Mucosa of rectum (tissue), 2 donors: Measurements from ENCODE around the gene REST.

ENCODE experiments used
- H3K27ac ChIP-seq, 2 donors: one replicate each; pipeline ENCODE4 v1.7.0; 2013; ENCODE audit warnings: inconsistent platforms in 2 of 2, low read depth in 2 of 2, low read length in 2 of 2
- H3K27me3 ChIP-seq, 2 donors: one replicate each; pipeline ENCODE4 v1.7.0; 2013; ENCODE audit warnings: low read length in 2 of 2; ENCODE audit not compliant: control insufficient read depth in 2 of 2, insufficient read depth in 2 of 2
- H3K36me3 ChIP-seq, 2 donors: one replicate each; pipeline ENCODE4 v1.7.0; 2013; ENCODE audit warnings: low read length in 2 of 2; ENCODE audit not compliant: control insufficient read depth in 2 of 2, insufficient read depth in 2 of 2
- H3K4me1 ChIP-seq, 2 donors: one replicate each; pipeline ENCODE4 v1.7.0; 2013; ENCODE audit warnings: low read length in 2 of 2, mild to moderate bottlenecking in 1 of 2; ENCODE audit not compliant: control insufficient read depth in 2 of 2, insufficient read depth in 2 of 2
- H3K4me3 ChIP-seq, 2 donors: one replicate each; pipeline ENCODE4 v1.7.0; 2013; ENCODE audit warnings: low read length in 2 of 2
- H3K9ac ChIP-seq, 2 donors: one replicate each; pipeline ENCODE4 v1.7.0; 2013; ENCODE audit warnings: low read length in 2 of 2, low read depth in 1 of 2, mild to moderate bottlenecking in 1 of 2
- H3K9me3 ChIP-seq, 2 donors: one replicate each; pipeline ENCODE4 v1.7.0; 2013; ENCODE audit warnings: low read length in 2 of 2; ENCODE audit not compliant: control insufficient read depth in 2 of 2
- donor health status: healthy.
- donor health status: Normal muscosa, but diverticular disease.

Gene REST, protein sequence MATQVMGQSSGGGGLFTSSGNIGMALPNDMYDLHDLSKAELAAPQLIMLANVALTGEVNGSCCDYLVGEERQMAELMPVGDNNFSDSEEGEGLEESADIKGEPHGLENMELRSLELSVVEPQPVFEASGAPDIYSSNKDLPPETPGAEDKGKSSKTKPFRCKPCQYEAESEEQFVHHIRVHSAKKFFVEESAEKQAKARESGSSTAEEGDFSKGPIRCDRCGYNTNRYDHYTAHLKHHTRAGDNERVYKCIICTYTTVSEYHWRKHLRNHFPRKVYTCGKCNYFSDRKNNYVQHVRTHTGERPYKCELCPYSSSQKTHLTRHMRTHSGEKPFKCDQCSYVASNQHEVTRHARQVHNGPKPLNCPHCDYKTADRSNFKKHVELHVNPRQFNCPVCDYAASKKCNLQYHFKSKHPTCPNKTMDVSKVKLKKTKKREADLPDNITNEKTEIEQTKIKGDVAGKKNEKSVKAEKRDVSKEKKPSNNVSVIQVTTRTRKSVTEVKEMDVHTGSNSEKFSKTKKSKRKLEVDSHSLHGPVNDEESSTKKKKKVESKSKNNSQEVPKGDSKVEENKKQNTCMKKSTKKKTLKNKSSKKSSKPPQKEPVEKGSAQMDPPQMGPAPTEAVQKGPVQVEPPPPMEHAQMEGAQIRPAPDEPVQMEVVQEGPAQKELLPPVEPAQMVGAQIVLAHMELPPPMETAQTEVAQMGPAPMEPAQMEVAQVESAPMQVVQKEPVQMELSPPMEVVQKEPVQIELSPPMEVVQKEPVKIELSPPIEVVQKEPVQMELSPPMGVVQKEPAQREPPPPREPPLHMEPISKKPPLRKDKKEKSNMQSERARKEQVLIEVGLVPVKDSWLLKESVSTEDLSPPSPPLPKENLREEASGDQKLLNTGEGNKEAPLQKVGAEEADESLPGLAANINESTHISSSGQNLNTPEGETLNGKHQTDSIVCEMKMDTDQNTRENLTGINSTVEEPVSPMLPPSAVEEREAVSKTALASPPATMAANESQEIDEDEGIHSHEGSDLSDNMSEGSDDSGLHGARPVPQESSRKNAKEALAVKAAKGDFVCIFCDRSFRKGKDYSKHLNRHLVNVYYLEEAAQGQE

GRCh38 chr4:56907489-56908205, at the start of gene REST:
Gene REST (plus strand): TSS chr4:56907900. CDS start chr4:56910639, 2,739 bp downstream.
- peak within 1 kb of the TSS; percentile 60 to 85 for H3K9ac ChIP-seq
- peak within 1 kb of the TSS; percentile 89 to 91 for H3K27ac ChIP-seq

GRCh38 chr4:56859841-56860240, 47.9 kb upstream of the REST start:
- Histone ChIP-seq H3K9ac (no peak overlapping the region), H3K27ac (no peak overlapping the region), H3K27me3 (no peaks in the 10 kb centered on the region), H3K4me1 (no peaks in the 10 kb centered on the region), H3K9me3 (no peaks in the 10 kb centered on the region), H3K36me3 (no peaks in the 10 kb centered on the region), H3K4me3 (no peak overlapping the region)

More at GRCh38 chr4:56907489-56908205, at the start of gene REST:
- Histone ChIP-seq H3K4me3 (peak within 1 kb of the TSS; percentile 88), H3K9me3 (no peaks in the 10 kb centered on the region), H3K27me3 (no peaks in the 10 kb centered on the region), H3K36me3 (peaks cover 2% of the 10 kb centered on the region in 2 donors), H3K4me1 (peaks cover 18 to 19% of the 10 kb centered on the region in 2 donors)

DNA sequence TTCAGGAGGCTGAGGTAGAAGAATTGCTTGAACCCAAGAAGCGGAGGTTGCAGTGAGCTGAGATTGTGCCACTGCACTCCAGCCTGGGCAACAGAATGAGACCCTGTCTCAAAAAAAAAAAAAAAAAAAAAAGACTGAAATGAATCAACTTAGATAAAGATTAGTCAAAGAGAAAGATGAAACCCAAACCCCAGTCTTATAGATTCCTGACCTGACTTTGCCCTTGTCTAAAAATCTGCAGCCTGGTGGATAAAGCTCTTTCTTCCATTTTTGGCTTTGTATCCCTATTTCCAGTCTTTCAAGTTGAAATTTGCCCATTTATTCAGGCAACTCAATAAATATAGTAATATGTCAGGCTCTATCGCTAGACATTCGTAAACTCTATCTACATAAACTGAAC, 46.9 kb upstream of the REST start:
- H3K4me1 ChIP-seq: no peaks in the 10 kb centered on the region
- no peaks in the 10 kb centered on the region for H3K9me3 ChIP-seq
- H3K27ac ChIP-seq: no peak overlapping the region
- H3K36me3 ChIP-seq: no peaks in the 10 kb centered on the region
- H3K27me3 ChIP-seq: no peaks in the 10 kb centered on the region
- H3K9ac ChIP-seq: no peak overlapping the region
- H3K4me3 ChIP-seq: no peak overlapping the region

DNA sequence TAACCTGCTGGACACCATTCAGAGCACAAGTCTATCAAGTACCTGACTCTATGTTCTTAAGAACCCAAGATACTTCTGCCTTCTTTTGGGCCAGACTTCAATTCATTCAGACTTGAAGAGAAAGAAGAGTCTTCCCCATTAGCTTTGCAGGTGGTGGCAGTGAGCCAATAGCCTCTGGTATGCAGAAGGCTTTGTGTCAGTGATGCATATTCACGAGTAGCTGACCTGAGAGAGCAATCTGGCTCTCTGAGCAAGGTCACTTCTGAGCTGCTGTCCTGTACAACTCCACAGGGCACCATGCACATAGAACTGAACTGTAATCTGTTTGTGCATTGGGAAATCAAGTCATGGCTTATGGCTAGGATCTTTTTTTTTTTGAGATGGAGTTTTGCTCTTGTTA, 46.3 kb upstream of the REST start:
- no peak overlapping the region for H3K4me3 ChIP-seq
- no peaks in the 10 kb centered on the region for H3K9me3 ChIP-seq
- H3K9ac ChIP-seq: no peak overlapping the region
- no peaks in the 10 kb centered on the region for H3K36me3 ChIP-seq
- no peaks in the 10 kb centered on the region for H3K27me3 ChIP-seq
- H3K4me1 ChIP-seq: no peaks in the 10 kb centered on the region
- H3K27ac ChIP-seq: no peak overlapping the region

DNA sequence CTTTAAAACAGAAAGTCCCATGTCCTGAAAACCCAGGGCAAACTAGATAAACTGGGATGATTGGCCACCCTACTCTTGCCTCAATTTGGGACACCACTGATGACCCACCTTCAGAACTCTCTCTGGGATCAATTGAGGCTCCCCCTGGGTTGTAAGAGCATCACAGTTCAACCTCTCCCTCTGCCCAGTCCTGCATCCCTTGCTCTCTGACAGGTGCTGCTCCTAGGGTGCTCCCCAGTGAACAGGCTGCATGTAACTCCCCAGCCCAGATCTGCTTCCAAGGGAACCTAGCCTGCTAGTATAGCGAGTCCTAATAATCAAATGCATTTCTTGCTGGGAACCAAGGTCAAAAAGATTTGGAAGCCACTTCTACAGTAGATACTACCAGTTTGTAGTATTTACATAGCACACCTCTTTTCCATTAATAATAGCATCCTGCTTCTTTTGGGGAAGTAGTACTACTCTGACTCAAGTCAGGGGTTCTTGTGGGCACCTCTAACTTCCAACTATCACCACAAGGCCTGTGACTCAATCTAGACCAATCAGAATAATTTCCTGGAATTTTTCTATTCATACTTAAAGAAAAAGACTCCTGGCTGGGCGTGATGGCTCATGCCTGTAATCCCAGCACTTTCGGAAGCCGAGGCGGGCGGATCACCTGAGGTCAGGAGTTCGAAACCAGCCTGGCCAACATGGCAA, 44.1 kb upstream of the REST start:
- Histone ChIP-seq H3K9me3 (no peaks in the 10 kb centered on the region), H3K27ac (no peak overlapping the region), H3K27me3 (no peaks in the 10 kb centered on the region), H3K4me1 (no peaks in the 10 kb centered on the region), H3K9ac (no peak overlapping the region), H3K4me3 (no peak overlapping the region), H3K36me3 (no peaks in the 10 kb centered on the region)

- Histone ChIP-seq H3K9me3 (no peaks in the 10 kb centered on the region), H3K27ac (no peak overlapping the region), H3K4me3 (no peak overlapping the region), H3K4me1 (no peaks in the 10 kb centered on the region), H3K27me3 (no peaks in the 10 kb centered on the region), H3K36me3 (no peaks in the 10 kb centered on the region), H3K9ac (no peak overlapping the region)
Observed at GRCh38 chr4:56870946-56871345, 36.8 kb upstream of the REST start.

GRCh38 chr4:56871371-56871866, 36.3 kb upstream of the REST start:
- Histone ChIP-seq H3K9ac (no peak overlapping the region), H3K36me3 (no peaks in the 10 kb centered on the region), H3K9me3 (no peaks in the 10 kb centered on the region), H3K4me3 (no peak overlapping the region), H3K27me3 (no peaks in the 10 kb centered on the region), H3K4me1 (no peaks in the 10 kb centered on the region), H3K27ac (no peak overlapping the region)

- Histone ChIP-seq H3K4me1 (no peaks in the 10 kb centered on the region), H3K27ac (peak overlapping the region in 1 of 2 donors; percentile 39), H3K36me3 (no peaks in the 10 kb centered on the region), H3K9me3 (no peaks in the 10 kb centered on the region), H3K4me3 (peak overlapping the region; percentile 22 to 41), H3K9ac (peak overlapping the region in 1 of 2 donors; percentile 20), H3K27me3 (no peaks in the 10 kb centered on the region)
Observed at GRCh38 chr4:56874166-56874565, 33.5 kb upstream of the REST start.

GRCh38 chr4:56874923-56875322, 32.8 kb upstream of the REST start:
- Histone ChIP-seq H3K9me3 (no peaks in the 10 kb centered on the region), H3K27ac (peak overlapping the region in 1 of 2 donors; percentile 39), H3K36me3 (no peaks in the 10 kb centered on the region), H3K4me3 (peak overlapping the region; percentile 22 to 41), H3K9ac (peak overlapping the region in 1 of 2 donors; percentile 20), H3K27me3 (no peaks in the 10 kb centered on the region), H3K4me1 (no peaks in the 10 kb centered on the region)
